Panc1 (cell line): Measurements from ENCODE around the gene CCNYL1. TPM values are rescaled to one million over a fixed set of nuclear protein-coding genes. Genes with fewer than 3 reads are reported as not detected.

Experiments
- ATAC-seq: fragments of 200-7000 bp; cut with Tn5 transposase; 2 replicates; pipeline ENCODE4 v1.9.1; 2020; ENCODE audit warnings: mild to moderate bottlenecking, moderate library complexity
- BruUV-seq: library from RNA; stranded (reverse); fragments of 400-500 nt; replicated peaks from 2 replicates; lab custom pipeline; 2021; lab: Mats Ljungman, UMichigan
- CTCF ChIA-PET: fragments of 300-600 bp; sonication (Branson Sonifier 250); formaldehyde crosslinking; loops from one replicate; lab custom pipeline; 2022; ENCODE audit warnings: antibody characterized with exemption; lab: Charles Lee
- POLR2A ChIA-PET: fragments of 300-600 bp; sonication (Branson Sonifier 250); formaldehyde crosslinking; loops from one replicate; lab custom pipeline; 2022; ENCODE audit warnings: antibody characterized with exemption; lab: Charles Lee
- DNase-seq: peaks from one replicate; pipeline ENCODE4 v3.0.0-alpha.2; 2010; ENCODE audit warnings: low read depth, low spot score
- H3K27ac ChIP-seq: 2 replicates; pipeline ENCODE4 v1.5.1; 2011; ENCODE audit warnings: mild to moderate bottlenecking, low read length, inconsistent platforms
- H3K27me3 ChIP-seq: fragments of 200-500 bp; sonication (Bioruptor generic); 2 replicates; pipeline ENCODE4 v1.6.0; 2014; ENCODE audit warnings: low read length, inconsistent platforms; ENCODE audit not compliant: control insufficient read depth, insufficient read depth
- H3K36me3 ChIP-seq: fragments of 200-500 bp; sonication (Bioruptor generic); 2 replicates; pipeline ENCODE4 v1.5.1; 2014; ENCODE audit warnings: inconsistent platforms, mild to moderate bottlenecking, low read length, moderate library complexity; ENCODE audit not compliant: control insufficient read depth, insufficient read depth
- H3K4me1 ChIP-seq: 2 replicates; pipeline ENCODE4 v1.5.1; 2011; ENCODE audit warnings: inconsistent platforms, mild to moderate bottlenecking, low read length, moderate library complexity; ENCODE audit not compliant: control insufficient read depth, insufficient read depth
- H3K4me3 ChIP-seq, 2 experiments: 2 replicates each; pipeline ENCODE4 v1.5.1; 2011 to 2012; ENCODE audit warnings: low read depth in 2 of 2, low read length in 2 of 2, mild to moderate bottlenecking in 2 of 2, inconsistent platforms in 1 of 2, moderate library complexity in 1 of 2
- H3K9me3 ChIP-seq: fragments of 200-500 bp; sonication (Bioruptor generic); 2 replicates; pipeline ENCODE4 v1.5.1; 2014; ENCODE audit warnings: low read depth, mild to moderate bottlenecking, inconsistent platforms, low read length, moderate library complexity; ENCODE audit not compliant: control insufficient read depth, insufficient read depth
- POLR2AphosphoS5 ChIP-seq: IDR thresholded peaks from 2 replicates; pipeline ENCODE4 v1.6.1; 2012; ENCODE audit warnings: mild to moderate bottlenecking, low read depth, low read length, moderate library complexity
- SIN3A ChIP-seq: IDR thresholded peaks from 2 replicates; pipeline ENCODE4 v1.6.1; 2012; ENCODE audit warnings: low read depth, mild to moderate bottlenecking, low read length, moderate library complexity, borderline replicate concordance; ENCODE audit not compliant: insufficient read depth
- TCF7L2 ChIP-seq: IDR thresholded peaks from 2 replicates; pipeline ENCODE4 v1.6.1; 2011; ENCODE audit warnings: mild to moderate bottlenecking, low read depth, low read length, inconsistent platforms
- in situ Hi-C: cut with HindIII; loops from 2 replicates; pipeline ENCODE4 v1.10.0; 2016; ENCODE audit warnings: low sequenced_read_pairs, low pct_unique_long_range_greater_than_20kb
- intact Hi-C: fragments of 100-400 bp; cut with micrococcal nuclease; formaldehyde crosslinking; loops from one replicate; pipeline ENCODE4 v1.10.0; 2022; ENCODE audit not compliant: unreplicated experiment
- total RNA-seq: library from RNA; stranded (reverse); gene quantifications from one replicate; pipeline ENCODE4 v1.2.1, GENCODE V29; 2021; ENCODE audit not compliant: unreplicated experiment
- TF ChIP-seq, protein P1 (sequence below): fragments of 450-650 bp; IDR thresholded peaks from 2 replicates; pipeline ENCODE4 v1.5.1; 2017; ENCODE audit warnings: mild to moderate bottlenecking
- TF ChIP-seq, protein P2 (sequence below), 2 experiments: IDR thresholded peaks; 2 replicates each; pipeline ENCODE4 v1.6.1; 2011 to 2012; ENCODE audit warnings: low read depth in 2 of 2, control low read depth in 1 of 2, low read length in 1 of 2, mild to moderate bottlenecking in 1 of 2, moderate library complexity in 1 of 2; ENCODE audit not compliant: insufficient read depth in 1 of 2

CCNYL1 gene
- total RNA-seq, 1 experiment from 2014 or later = 31.4 TPM

DNA sequence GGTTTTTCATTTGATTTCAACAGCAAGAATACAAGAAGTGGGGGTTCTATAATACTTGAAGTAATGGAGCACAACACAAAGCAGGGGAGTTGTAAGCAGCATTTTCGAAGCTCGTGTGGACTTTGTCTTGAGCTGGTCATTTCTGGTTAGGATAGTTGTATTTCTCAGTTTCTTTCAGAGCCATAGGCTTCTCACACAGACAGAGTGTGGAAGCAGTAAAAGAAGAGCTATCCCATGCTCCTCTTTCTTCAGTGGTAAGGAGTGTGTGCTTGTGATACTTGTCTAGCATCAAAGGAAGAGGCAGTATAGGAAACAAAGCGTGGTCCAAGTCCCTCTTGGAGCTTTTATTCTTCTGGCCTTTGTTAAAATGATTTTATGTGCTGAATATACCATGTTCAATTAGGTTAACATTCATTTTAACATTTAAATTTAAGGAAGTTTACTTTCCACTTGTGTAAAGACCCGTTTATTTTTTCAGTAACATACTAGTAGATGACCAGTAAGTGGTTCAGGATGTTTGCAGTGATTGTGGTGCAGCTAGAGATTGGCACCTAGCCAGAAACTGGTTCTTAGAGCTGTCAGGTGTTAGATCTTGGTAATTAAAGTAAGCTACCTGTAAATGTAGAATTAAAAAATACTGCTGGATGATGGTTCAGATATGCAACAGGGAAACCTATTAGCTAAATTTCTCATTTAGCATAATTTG, 14.6 kb downstream of the CCNYL1 start:
- H3K4me1 ChIP-seq = peaks cover 1% of the 10 kb centered on the region; the same call in 1 of the 2 replicates
- CTCF ChIA-PET = no interaction called here
- DNase-seq (no peak), ATAC-seq (0 out of 2 replicates have a peak, but pooled peaks have one; percentile 8)
- TF ChIP-seq, protein P1, sequence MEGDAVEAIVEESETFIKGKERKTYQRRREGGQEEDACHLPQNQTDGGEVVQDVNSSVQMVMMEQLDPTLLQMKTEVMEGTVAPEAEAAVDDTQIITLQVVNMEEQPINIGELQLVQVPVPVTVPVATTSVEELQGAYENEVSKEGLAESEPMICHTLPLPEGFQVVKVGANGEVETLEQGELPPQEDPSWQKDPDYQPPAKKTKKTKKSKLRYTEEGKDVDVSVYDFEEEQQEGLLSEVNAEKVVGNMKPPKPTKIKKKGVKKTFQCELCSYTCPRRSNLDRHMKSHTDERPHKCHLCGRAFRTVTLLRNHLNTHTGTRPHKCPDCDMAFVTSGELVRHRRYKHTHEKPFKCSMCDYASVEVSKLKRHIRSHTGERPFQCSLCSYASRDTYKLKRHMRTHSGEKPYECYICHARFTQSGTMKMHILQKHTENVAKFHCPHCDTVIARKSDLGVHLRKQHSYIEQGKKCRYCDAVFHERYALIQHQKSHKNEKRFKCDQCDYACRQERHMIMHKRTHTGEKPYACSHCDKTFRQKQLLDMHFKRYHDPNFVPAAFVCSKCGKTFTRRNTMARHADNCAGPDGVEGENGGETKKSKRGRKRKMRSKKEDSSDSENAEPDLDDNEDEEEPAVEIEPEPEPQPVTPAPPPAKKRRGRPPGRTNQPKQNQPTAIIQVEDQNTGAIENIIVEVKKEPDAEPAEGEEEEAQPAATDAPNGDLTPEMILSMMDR = no peak
- TF ChIP-seq, protein P2, sequence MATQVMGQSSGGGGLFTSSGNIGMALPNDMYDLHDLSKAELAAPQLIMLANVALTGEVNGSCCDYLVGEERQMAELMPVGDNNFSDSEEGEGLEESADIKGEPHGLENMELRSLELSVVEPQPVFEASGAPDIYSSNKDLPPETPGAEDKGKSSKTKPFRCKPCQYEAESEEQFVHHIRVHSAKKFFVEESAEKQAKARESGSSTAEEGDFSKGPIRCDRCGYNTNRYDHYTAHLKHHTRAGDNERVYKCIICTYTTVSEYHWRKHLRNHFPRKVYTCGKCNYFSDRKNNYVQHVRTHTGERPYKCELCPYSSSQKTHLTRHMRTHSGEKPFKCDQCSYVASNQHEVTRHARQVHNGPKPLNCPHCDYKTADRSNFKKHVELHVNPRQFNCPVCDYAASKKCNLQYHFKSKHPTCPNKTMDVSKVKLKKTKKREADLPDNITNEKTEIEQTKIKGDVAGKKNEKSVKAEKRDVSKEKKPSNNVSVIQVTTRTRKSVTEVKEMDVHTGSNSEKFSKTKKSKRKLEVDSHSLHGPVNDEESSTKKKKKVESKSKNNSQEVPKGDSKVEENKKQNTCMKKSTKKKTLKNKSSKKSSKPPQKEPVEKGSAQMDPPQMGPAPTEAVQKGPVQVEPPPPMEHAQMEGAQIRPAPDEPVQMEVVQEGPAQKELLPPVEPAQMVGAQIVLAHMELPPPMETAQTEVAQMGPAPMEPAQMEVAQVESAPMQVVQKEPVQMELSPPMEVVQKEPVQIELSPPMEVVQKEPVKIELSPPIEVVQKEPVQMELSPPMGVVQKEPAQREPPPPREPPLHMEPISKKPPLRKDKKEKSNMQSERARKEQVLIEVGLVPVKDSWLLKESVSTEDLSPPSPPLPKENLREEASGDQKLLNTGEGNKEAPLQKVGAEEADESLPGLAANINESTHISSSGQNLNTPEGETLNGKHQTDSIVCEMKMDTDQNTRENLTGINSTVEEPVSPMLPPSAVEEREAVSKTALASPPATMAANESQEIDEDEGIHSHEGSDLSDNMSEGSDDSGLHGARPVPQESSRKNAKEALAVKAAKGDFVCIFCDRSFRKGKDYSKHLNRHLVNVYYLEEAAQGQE (IDR thresholded peaks at IDR 0.05; ENCODE audit: insufficient read depth in 1 of 2, low read depth in 2 of 2, low read length in 1 of 2) = no peak
- no peak for TF ChIP-seq TCF7L2
- no peaks in the 10 kb centered on the region for H3K9me3 ChIP-seq
- no peaks in the 10 kb centered on the region for H3K27me3 ChIP-seq
- no TSS peak for BruUV-seq
- POLR2A ChIA-PET = no interaction called here
- H3K36me3 ChIP-seq = no peaks in the 10 kb centered on the region
- H3K27ac ChIP-seq = no peak overlapping the region
- in situ Hi-C loops = no loop called here
- no peak overlapping the region for H3K4me3 ChIP-seq
- intact Hi-C loops = no loop called here

DNA sequence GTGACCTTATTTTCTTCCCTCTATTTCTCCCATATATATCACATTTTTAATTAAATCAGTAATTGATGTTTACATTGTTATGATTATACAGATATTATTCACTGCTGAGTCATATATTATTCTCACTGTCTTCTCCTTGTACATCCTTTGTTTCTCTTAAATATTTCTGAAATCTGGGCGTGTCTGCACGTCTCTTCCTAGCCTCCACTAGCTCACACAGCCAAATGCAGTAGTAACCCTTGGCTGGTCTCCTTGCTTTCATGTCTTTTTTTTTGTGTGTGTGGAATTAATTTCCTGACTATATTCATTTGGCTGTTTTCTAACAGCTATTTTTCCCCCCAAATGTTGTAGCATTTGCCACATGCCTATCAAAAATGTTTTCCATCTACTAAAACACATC, 15.8 kb downstream of the CCNYL1 start:
- in situ Hi-C loops (no loop called here), intact Hi-C loops (no loop called here)
- ATAC-seq (no peak), DNase-seq (no peak)
- H3K9me3 ChIP-seq = no peaks in the 10 kb centered on the region
- TF ChIP-seq SIN3A (no peak), TCF7L2 (no peak), POLR2AphosphoS5 (no peak)
- TF ChIP-seq, protein P2 (IDR thresholded peaks at IDR 0.05; ENCODE audit: insufficient read depth in 1 of 2, low read depth in 2 of 2, low read length in 1 of 2) = no peak
- TF ChIP-seq, protein P1 = no peak
- TSS peak; percentile 43 for BruUV-seq
- no peaks in the 10 kb centered on the region; the same call in 1 of the 2 replicates for H3K4me1 ChIP-seq
- H3K36me3 ChIP-seq = no peaks in the 10 kb centered on the region
- H3K4me3 ChIP-seq = no peak overlapping the region
- H3K27me3 ChIP-seq = no peaks in the 10 kb centered on the region
- no peak overlapping the region for H3K27ac ChIP-seq
- CTCF ChIA-PET = interaction anchor here (0.5 kb wide), 1 partner anchor 12 kb away, joined by 7 read pairs; no protein-coding TSS in a partner anchor
- POLR2A ChIA-PET = no interaction called here
